SIG-M5 treated with dmso at 0.1 percent for 504 hours (cell line): ENCODE results near the gene TCIRG1.
A peak's percentile ranks its signal among the peaks of the same experiment; 100 is the strongest.

Source experiments
- DNase-seq: peaks from one replicate; lab custom pipeline; 2025; ENCODE audit not compliant: unreplicated experiment; lab: John Stamatoyannopoulos, UW

TCIRG1 gene

DNA sequence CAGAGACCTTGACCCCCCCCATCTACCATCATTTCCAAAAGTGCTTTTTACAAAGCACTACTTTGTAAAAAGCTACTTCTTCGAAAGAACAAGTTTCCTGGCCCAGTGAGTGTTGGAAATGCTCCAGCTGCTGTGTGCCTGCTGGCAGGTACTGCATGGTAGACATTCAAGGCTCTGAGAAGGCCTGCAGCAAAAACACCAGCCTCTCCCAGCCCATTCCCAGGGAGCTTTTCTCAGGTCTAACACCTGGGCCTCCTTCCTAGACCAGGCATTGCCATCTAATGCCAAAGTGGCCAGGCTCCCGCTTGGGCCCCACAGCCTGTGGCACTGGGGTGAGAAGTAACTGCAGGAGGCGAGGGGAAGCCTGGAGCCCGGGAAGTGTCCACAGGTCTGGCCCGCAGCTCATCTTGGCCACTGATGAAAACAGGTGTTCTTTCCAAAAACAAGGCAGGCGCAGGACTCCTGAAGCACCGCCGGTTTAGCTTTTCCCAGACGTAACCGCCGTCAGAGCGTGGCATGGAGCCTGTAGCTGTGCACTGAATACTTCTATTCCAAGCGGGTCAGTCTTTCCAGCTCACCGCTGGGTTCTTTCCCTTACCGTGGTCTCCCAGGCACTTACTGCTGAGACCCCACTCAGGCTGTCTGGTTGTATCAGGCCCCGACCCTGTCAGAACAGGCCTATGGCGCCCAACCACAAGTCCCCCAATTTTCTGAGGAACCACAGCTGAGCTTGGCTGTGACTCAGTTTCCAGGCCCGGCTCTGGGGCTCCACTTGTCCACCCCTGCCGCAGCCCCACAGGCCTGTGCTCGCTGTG lies 1.2 kb upstream of the TCIRG1 start:
- no peak for DNase-seq

DNA sequence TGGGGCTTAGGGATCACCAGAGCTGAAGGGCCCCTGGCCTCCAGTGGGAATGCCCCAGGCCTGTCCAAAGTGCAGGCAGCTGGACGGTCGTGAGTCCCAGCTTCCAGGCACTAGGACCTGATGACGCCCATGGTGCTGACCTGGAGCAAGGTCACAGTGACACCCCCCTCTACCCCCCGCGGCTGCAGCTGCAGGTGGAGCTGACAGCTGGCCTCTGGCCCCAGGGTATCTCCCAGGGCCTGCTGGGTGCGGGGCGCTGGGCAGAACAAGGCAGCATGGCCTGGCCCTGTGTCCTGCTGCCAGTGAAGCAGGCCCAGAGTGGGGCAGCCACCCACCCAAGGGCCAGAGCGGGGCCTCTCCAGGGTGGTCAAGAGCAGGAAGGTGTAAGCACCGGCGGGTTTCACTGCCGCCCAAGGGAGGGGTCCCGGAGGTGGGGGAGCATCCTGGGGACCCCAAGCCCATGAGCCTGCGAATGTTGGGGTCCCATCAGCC lies 553 bp upstream of the TCIRG1 start:
- DNase-seq: no peak

DNA sequence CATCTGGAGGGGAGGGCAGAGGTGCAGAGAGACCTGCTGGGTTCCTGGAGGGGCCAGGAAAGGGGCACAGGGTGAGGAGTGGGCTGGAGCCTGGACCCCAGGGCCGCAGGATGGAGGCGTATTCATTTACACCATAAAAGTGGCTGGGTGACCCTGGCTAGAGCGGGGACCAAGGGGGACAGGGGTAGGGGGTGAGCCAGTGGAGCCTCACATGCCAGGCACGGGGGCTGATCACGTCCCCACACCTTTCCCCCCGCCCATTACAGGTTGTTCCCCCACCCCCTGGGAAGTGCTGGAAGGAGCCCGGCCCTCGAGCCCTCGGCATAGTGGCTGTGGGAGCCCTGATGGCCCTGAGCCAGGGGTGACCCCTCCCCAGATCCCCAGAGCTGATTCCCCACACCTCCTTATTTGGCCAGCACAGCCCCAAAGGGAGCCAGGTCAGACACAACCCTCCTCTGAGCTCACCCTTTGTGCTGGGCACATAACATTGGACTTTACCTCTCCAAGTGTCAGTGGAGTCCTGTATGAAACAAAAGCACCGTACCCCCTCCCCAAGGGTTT lies 781 bp downstream of the TCIRG1 start:
- no peak for DNase-seq

DNA sequence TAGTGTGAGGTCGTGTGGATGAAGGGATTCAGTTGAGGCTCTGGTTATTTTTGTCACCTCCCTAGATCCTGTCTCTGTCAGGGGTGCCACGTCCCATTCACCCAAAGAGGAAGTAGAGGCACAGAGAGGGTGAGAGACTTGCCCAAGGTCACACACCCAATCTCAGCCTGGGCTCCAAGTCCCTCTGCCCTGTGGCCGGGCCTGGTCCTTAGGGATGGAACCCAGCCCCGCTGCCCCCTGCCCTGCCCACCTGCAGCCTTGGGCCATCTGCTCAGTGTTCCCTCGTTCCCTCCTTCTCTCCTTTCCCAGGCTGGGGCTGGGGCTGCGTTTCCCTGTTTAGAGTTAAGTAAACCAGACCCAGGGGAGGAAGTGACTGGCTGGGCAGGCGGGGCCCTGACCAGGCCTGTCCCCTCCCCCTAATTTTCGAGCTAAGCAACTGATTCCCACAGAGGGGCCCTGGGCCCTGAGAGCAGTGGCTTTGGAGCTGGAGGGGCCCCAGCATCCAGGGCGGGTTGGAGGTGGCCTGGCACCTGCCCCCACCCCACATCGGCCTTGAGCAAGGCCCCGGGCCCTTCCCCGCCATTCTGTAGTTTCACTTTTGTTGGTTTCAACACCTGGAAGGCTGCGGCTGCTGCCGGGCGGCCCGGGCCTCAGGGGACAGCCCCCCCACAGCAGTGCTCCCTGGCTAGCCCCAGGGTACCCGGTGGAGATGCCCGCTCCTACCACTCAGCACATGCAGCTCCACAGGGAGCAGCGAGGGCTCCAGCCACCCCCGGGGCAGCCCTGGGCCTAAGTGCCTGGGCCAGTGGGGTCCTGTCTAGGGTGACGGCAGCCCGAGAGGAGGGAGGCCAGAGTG lies 1.5 kb downstream of the TCIRG1 start:
- DNase-seq: peak; percentile 82

DNA sequence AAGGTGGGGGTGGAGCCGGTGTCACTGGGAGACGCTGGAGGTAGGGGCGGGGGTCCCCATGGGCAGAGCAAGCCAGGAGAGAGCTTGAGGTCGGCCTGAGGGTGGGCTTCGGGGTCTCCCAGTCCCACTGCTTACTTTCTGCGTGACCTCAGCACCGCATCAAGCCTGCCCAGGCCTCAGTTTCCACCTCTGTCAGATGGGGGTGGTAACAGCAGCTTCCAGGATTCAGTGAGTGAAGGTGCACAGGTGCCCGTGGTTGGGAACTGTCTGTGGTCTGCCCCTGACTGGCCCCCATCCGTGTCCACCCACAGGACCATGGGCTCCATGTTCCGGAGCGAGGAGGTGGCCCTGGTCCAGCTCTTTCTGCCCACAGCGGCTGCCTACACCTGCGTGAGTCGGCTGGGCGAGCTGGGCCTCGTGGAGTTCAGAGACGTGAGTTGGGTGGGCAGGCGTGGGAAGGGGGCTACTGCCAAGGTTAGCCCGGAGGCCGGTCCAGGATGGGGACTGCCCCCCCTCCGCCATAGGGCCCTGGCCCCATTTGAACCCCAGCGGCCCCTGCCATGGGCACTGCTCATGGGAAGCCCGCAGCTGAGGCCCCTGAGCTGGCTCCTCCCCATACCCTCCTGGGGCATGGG lies 2.2 kb downstream of the TCIRG1 start:
- DNase-seq: no peak

DNA sequence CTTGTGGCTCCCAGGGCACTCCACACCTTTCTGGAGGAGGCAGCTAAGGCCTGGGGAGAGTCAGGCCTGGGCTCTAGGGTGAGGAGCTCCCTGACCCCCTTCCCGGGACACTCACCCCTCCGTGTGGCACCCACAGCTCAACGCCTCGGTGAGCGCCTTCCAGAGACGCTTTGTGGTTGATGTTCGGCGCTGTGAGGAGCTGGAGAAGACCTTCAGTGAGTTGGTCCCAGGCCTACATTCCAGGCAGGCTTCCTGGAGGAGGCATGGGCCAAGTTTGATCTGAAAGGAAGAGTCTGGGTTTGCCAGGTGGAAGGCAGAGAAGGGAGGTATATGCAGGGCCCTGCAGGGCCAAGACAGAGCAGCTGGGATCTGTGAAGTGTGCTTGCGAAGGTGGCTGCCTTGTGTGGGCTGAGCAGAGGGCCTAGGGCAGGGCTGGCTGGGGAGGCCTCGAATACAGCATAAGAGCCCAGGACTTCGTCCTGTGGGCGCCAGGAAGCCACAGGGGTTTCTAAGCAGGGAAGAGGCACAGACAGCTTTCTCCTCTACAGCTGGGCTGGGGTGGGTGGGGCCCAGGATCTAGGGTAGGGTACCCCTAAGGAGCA lies 2.9 kb downstream of the TCIRG1 start:
- DNase-seq: no peak

DNA sequence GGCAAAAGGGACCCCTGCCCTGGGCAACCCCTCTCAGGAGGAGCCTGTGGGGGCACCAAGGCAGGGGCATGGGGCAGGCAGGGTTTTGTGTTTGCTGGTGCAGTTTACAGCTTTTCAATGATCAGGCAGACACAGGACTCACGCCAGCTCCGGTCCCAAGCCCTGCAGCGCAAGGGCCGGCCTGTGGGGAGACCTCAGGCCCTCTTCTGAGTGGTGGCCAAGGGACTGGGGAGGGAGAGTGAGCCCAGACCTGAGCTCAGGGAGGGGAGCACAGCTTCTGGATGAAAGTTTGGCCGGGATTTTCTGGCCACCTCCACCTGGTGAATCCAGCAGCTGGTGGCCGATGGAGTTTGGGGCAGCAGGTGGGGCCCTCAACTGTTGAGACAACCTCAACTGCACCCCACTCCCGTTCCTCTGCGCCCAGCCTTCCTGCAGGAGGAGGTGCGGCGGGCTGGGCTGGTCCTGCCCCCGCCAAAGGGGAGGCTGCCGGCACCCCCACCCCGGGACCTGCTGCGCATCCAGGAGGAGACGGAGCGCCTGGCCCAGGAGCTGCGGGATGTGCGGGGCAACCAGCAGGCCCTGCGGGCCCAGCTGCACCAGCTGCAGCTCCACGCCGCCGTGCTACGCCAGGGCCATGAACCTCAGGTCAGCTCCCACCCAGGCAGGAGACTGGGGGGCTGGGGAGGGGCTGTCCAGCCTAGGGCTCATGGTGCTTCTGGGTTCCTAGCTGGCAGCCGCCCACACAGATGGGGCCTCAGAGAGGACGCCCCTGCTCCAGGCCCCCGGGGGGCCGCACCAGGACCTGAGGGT lies 3.6 kb downstream of the TCIRG1 start:
- no peak for DNase-seq

DNA sequence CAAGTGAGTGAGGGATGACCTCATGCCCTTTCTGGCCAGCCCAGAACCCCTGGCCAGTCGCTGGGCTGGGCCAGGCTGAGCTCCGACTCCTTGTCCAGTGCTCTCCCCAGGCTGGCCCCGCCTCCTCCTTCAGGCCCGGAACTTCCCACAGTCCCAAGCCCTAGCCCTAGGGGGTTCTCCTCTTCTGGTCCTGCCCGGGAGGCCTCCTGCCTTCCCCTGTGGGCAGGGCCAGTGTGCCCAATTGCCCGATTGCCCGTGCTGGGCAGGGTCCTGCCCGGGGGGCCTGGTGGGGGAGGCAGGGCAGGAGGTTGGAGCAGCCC lies 4.2 kb downstream of the TCIRG1 start:
- DNase-seq: peak; percentile 31

DNA sequence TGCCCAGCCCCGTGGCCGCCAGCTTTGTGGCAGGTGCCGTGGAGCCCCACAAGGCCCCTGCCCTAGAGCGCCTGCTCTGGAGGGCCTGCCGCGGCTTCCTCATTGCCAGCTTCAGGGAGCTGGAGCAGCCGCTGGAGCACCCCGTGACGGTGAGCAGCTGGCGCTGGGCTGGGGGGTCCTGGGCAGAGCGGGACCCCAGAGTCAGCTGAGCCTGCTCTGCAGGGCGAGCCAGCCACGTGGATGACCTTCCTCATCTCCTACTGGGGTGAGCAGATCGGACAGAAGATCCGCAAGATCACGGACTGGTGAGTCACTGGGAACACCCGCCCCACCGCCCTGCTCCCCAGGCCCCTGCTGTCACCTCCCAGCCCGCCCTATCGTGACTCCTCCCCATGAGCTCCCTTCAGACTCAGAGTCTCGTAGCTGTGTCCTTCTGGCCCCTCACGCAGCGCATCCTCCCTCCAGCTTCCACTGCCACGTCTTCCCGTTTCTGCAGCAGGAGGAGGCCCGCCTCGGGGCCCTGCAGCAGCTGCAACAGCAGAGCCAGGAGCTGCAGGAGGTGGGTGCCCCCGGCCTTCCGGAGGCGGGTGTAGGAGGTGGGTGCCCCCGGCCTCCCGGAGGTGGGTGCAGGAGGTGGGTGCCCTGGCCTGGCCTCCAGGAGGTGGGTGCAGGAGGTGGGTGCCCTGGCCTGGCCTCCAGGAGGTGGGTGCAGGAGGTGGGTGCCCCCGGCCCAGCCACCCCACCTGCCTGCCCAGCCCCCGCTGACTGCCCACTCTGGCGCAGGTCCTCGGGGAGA lies 4.7 kb downstream of the TCIRG1 start:
- DNase-seq: peak; percentile 92

DNA sequence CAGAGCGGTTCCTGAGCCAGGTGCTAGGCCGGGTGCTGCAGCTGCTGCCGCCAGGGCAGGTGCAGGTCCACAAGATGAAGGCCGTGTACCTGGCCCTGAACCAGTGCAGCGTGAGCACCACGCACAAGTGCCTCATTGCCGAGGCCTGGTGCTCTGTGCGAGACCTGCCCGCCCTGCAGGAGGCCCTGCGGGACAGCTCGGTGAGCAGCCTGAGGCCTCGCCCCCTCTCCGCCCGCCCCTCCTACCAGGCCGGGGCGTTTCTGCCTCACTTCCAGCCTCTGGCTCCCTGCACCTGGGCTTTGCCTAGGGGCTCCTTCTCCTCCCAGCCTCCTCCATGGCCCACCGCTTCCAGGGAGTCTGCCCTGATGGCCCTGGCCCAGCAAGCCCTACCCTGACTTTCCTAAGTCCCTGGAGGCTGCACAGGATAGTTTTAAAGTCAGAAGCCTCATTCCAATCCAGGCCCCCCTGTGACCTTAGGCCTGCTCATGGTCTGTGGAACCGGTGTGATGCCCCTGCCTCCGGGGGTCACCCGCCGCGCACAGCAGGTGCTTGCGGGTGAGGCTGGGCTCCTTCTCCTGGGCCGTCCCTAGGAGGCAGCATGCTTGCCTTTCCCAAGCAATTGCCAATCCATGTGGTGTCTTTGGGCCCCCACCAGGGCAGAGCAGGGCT lies 5.5 kb downstream of the TCIRG1 start:
- no peak for DNase-seq

DNA sequence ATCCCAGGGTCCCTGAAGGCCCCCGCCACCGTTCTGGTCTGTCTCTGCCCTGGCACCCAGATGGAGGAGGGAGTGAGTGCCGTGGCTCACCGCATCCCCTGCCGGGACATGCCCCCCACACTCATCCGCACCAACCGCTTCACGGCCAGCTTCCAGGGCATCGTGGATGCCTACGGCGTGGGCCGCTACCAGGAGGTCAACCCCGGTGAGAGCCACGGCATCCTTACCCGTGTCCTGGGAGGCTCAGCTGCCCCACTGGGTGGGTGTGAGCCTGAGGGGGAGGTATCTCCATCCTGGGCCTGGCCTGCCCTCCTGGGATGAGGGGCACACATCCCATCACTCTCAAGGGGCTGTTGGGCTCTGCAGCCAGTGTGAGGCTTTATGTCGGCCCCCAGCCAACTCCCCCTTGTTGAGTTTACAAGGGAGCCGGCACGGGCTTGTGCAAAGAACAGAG lies 6.1 kb downstream of the TCIRG1 start:
- no peak for DNase-seq

DNA sequence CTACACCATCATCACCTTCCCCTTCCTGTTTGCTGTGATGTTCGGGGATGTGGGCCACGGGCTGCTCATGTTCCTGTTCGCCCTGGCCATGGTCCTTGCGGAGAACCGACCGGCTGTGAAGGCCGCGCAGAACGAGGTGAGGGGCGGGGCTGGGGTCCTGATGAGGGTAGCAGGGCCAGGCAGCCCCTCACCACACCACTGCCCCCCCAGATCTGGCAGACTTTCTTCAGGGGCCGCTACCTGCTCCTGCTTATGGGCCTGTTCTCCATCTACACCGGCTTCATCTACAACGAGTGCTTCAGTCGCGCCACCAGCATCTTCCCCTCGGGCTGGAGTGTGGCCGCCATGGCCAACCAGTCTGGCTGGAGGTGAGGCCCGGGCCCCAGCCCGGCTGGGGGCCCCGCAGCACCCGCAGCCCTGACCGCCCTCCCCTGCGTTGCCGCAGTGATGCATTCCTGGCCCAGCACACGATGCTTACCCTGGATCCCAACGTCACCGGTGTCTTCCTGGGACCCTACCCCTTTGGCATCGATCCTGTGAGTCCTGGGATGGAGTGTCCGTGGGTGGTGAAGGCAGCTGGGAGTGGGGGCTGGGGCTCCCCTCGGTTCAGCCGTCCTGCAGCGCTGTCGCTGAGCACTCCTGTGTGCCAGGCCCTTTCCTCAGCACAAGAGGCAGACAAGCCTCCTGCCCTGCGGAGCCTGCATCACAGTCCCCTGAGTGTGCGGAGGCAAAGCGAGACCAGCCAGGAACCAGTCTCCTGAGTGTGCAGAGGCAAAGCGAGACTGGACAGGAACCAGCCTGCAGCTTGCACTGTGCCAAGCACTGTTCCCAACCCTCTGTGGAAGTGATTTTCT lies 8.8 kb downstream of the TCIRG1 start:
- DNase-seq: no peak

DNA sequence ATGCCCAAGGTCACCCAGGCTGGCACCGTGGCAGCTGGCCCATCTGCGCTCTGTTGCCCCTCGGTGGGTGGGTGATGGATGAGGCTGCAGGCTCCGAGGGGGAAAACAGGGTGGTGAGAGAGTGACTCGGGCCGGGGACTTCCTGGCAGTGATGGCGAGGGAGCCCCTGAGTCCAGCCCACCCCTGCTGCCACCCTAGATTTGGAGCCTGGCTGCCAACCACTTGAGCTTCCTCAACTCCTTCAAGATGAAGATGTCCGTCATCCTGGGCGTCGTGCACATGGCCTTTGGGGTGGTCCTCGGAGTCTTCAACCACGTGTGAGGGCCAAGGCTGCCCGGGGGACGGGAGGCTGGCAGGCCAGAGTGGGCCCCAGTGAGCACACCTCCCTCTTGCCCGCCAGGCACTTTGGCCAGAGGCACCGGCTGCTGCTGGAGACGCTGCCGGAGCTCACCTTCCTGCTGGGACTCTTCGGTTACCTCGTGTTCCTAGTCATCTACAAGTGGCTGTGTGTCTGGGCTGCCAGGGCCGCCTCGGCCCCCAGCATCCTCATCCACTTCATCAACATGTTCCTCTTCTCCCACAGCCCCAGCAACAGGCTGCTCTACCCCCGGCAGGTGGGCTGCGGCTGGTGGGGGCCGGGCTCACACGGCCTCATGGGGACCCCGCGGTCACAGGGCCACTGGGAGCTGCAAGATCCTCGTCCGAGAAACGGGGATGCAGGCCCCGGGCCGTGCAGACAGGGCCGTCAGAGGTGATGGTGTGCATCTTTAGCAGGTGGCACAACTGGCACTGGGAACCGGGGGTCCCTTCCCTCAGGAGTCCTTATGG lies 10.1 kb downstream of the TCIRG1 start:
- no peak for DNase-seq

DNA sequence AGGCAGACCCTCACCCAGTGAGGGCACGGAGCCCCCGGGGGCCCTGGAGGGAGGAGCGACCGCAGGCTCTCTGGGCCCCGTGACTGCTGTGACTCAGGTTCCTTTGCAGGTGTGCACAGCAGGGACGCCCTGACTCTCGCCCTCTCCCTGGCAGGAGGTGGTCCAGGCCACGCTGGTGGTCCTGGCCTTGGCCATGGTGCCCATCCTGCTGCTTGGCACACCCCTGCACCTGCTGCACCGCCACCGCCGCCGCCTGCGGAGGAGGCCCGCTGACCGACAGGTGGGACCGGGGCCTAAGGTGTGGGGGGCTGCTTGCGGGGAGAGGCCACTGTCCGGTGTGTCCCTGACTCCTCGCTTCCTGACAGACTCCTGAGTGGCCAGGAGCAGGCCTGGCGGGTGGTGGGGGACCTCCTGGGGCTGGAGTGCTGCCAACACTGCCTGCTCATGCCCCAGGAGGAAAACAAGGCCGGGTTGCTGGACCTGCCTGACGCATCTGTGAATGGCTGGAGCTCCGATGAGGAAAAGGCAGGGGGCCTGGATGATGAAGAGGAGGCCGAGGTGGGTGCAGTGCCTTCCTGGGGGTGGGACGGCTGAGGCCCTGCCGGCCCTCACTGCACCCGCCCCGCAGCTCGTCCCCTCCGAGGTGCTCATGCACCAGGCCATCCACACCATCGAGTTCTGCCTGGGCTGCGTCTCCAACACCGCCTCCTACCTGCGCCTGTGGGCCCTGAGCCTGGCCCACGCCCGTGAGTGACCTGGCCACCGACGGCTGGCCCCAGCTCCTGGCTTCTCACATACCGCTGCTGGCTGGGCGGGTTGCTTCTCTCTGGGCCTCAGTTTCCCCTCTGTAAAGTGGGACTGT lies 10.9 kb downstream of the TCIRG1 start:
- no peak for DNase-seq

DNA sequence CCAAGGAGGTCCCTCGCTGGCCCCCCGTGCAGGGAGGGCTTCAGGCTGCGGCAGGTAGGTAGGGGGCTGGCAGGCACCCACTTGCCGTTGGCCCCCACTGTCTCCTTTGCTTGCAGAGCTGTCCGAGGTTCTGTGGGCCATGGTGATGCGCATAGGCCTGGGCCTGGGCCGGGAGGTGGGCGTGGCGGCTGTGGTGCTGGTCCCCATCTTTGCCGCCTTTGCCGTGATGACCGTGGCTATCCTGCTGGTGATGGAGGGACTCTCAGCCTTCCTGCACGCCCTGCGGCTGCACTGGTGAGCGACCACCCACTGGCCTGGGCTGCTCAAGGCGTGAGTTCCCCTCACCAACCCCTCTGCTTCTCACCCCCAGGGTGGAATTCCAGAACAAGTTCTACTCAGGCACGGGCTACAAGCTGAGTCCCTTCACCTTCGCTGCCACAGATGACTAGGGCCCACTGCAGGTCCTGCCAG lies 11.6 kb downstream of the TCIRG1 start:
- no peak for DNase-seq
